ENCODE measurements around the gene HNRNPH3.
"Not testable (repeated sequence)": the region's sequence is repeated elsewhere in the genome, so short reads cannot be mapped to it uniquely, and the experiment has no call there.

HNRNPH3 gene

GRCh38 chr10:68303849-68304412 is 27.9 kb upstream of the HNRNPH3 start:
- no peaks in the 10 kb centered on the region for H3K27me3 ChIP-seq (replicated peaks; ENCODE audit: control insufficient read depth, insufficient read depth, low read length, poor library complexity, severe bottlenecking)
- H3K27ac ChIP-seq (ENCODE audit: insufficient read depth, low read length, poor library complexity, severe bottlenecking) = no peak overlapping the region
- H3K36me3 ChIP-seq (ENCODE audit: control insufficient read depth, insufficient read depth, low read length) = no peaks in the 10 kb centered on the region
- no peaks in the 10 kb centered on the region for H3K4me1 ChIP-seq (ENCODE audit: control insufficient read depth, insufficient read depth, low read length, poor library complexity, severe bottlenecking)
- H3K9me3 ChIP-seq (ENCODE audit: control insufficient read depth, low read length) = no peaks in the 10 kb centered on the region
- no peak overlapping the region for H3K4me3 ChIP-seq (ENCODE audit: insufficient read depth, low read depth, low read length, poor library complexity, severe bottlenecking)
- DNase-seq = no peak

GRCh38 chr10:68305854-68306253 is 26.0 kb upstream of the HNRNPH3 start:
- DNase-seq = no peak
- Histone ChIP-seq H3K27ac (ENCODE audit: insufficient read depth, low read length, poor library complexity, severe bottlenecking) (no peak overlapping the region), H3K4me1 (ENCODE audit: control insufficient read depth, insufficient read depth, low read length, poor library complexity, severe bottlenecking) (no peaks in the 10 kb centered on the region), H3K9me3 (ENCODE audit: control insufficient read depth, low read length) (no peaks in the 10 kb centered on the region), H3K36me3 (ENCODE audit: control insufficient read depth, insufficient read depth, low read length) (no peaks in the 10 kb centered on the region), H3K4me3 (ENCODE audit: insufficient read depth, low read depth, low read length, poor library complexity, severe bottlenecking) (no peak overlapping the region), H3K27me3 (replicated peaks; ENCODE audit: control insufficient read depth, insufficient read depth, low read length, poor library complexity, severe bottlenecking) (no peaks in the 10 kb centered on the region)

- no peak overlapping the region for H3K4me3 ChIP-seq (ENCODE audit: insufficient read depth, low read depth, low read length, poor library complexity, severe bottlenecking)
- H3K9me3 ChIP-seq (ENCODE audit: control insufficient read depth, low read length) = no peaks in the 10 kb centered on the region
- no peak for DNase-seq
- H3K27ac ChIP-seq (ENCODE audit: insufficient read depth, low read length, poor library complexity, severe bottlenecking) = no peak overlapping the region
- H3K36me3 ChIP-seq (ENCODE audit: control insufficient read depth, insufficient read depth, low read length) = no peaks in the 10 kb centered on the region
- no peaks in the 10 kb centered on the region for H3K27me3 ChIP-seq (replicated peaks; ENCODE audit: control insufficient read depth, insufficient read depth, low read length, poor library complexity, severe bottlenecking)
- H3K4me1 ChIP-seq (ENCODE audit: control insufficient read depth, insufficient read depth, low read length, poor library complexity, severe bottlenecking) = no peaks in the 10 kb centered on the region
Measured at GRCh38 chr10:68310531-68310930, 21.3 kb upstream of the HNRNPH3 start.

- not testable (repeated sequence) for H3K27me3 ChIP-seq (replicated peaks; ENCODE audit: control insufficient read depth, insufficient read depth, low read length, poor library complexity, severe bottlenecking); DNase-seq; H3K9me3 ChIP-seq (ENCODE audit: control insufficient read depth, low read length); H3K36me3 ChIP-seq (ENCODE audit: control insufficient read depth, insufficient read depth, low read length); H3K27ac ChIP-seq (ENCODE audit: insufficient read depth, low read length, poor library complexity, severe bottlenecking); H3K4me3 ChIP-seq (ENCODE audit: insufficient read depth, low read depth, low read length, poor library complexity, severe bottlenecking); H3K4me1 ChIP-seq (ENCODE audit: control insufficient read depth, insufficient read depth, low read length, poor library complexity, severe bottlenecking)
Measured at GRCh38 chr10:68314930-68315329, 16.9 kb upstream of the HNRNPH3 start.

- Histone ChIP-seq H3K9me3 (ENCODE audit: control insufficient read depth, low read length) (no peaks in the 10 kb centered on the region), H3K4me1 (ENCODE audit: control insufficient read depth, insufficient read depth, low read length, poor library complexity, severe bottlenecking) (no peaks in the 10 kb centered on the region), H3K36me3 (ENCODE audit: control insufficient read depth, insufficient read depth, low read length) (no peaks in the 10 kb centered on the region), H3K4me3 (ENCODE audit: insufficient read depth, low read depth, low read length, poor library complexity, severe bottlenecking) (no peak overlapping the region), H3K27ac (ENCODE audit: insufficient read depth, low read length, poor library complexity, severe bottlenecking) (no peak overlapping the region), H3K27me3 (replicated peaks; ENCODE audit: control insufficient read depth, insufficient read depth, low read length, poor library complexity, severe bottlenecking) (no peaks in the 10 kb centered on the region)
- DNase-seq = no peak
Measured at GRCh38 chr10:68315582-68315981, 16.3 kb upstream of the HNRNPH3 start.

GRCh38 chr10:68318331-68319059 is 13.4 kb upstream of the HNRNPH3 start:
- H3K27me3 ChIP-seq (replicated peaks; ENCODE audit: control insufficient read depth, insufficient read depth, low read length, poor library complexity, severe bottlenecking) = no peaks in the 10 kb centered on the region
- DNase-seq = no peak
- H3K27ac ChIP-seq (ENCODE audit: insufficient read depth, low read length, poor library complexity, severe bottlenecking) = no peak overlapping the region
- no peaks in the 10 kb centered on the region for H3K4me1 ChIP-seq (ENCODE audit: control insufficient read depth, insufficient read depth, low read length, poor library complexity, severe bottlenecking)
- H3K9me3 ChIP-seq (ENCODE audit: control insufficient read depth, low read length) = no peaks in the 10 kb centered on the region
- H3K36me3 ChIP-seq (ENCODE audit: control insufficient read depth, insufficient read depth, low read length) = no peaks in the 10 kb centered on the region
- no peak overlapping the region for H3K4me3 ChIP-seq (ENCODE audit: insufficient read depth, low read depth, low read length, poor library complexity, severe bottlenecking)

- not testable (repeated sequence) for H3K27ac ChIP-seq (ENCODE audit: insufficient read depth, low read length, poor library complexity, severe bottlenecking); H3K4me1 ChIP-seq (ENCODE audit: control insufficient read depth, insufficient read depth, low read length, poor library complexity, severe bottlenecking); H3K36me3 ChIP-seq (ENCODE audit: control insufficient read depth, insufficient read depth, low read length); H3K9me3 ChIP-seq (ENCODE audit: control insufficient read depth, low read length); H3K4me3 ChIP-seq (ENCODE audit: insufficient read depth, low read depth, low read length, poor library complexity, severe bottlenecking); DNase-seq; H3K27me3 ChIP-seq (replicated peaks; ENCODE audit: control insufficient read depth, insufficient read depth, low read length, poor library complexity, severe bottlenecking)
Measured at GRCh38 chr10:68324396-68324795, 7.5 kb upstream of the HNRNPH3 start.

- Histone ChIP-seq H3K36me3 (ENCODE audit: control insufficient read depth, insufficient read depth, low read length) (peaks cover 4% of the 10 kb centered on the region), H3K4me1 (ENCODE audit: control insufficient read depth, insufficient read depth, low read length, poor library complexity, severe bottlenecking) (peaks cover 6% of the 10 kb centered on the region), H3K27me3 (replicated peaks; ENCODE audit: control insufficient read depth, insufficient read depth, low read length, poor library complexity, severe bottlenecking) (no peaks in the 10 kb centered on the region), H3K9me3 (ENCODE audit: control insufficient read depth, low read length) (no peaks in the 10 kb centered on the region), H3K27ac (ENCODE audit: insufficient read depth, low read length, poor library complexity, severe bottlenecking) (no peak overlapping the region), H3K4me3 (ENCODE audit: insufficient read depth, low read depth, low read length, poor library complexity, severe bottlenecking) (no peak overlapping the region)
- DNase-seq = no peak
Measured at GRCh38 chr10:68327889-68328786, 3.7 kb upstream of the HNRNPH3 start.

GRCh38 chr10:68329506-68329861 is 2.4 kb upstream of the HNRNPH3 start:
- Histone ChIP-seq H3K36me3 (ENCODE audit: control insufficient read depth, insufficient read depth, low read length) (peaks cover 4% of the 10 kb centered on the region), H3K9me3 (ENCODE audit: control insufficient read depth, low read length) (no peaks in the 10 kb centered on the region), H3K27me3 (replicated peaks; ENCODE audit: control insufficient read depth, insufficient read depth, low read length, poor library complexity, severe bottlenecking) (no peaks in the 10 kb centered on the region), H3K4me3 (ENCODE audit: insufficient read depth, low read depth, low read length, poor library complexity, severe bottlenecking) (no peak overlapping the region), H3K4me1 (ENCODE audit: control insufficient read depth, insufficient read depth, low read length, poor library complexity, severe bottlenecking) (peaks cover 13% of the 10 kb centered on the region), H3K27ac (ENCODE audit: insufficient read depth, low read length, poor library complexity, severe bottlenecking) (no peak overlapping the region)
- no peak for DNase-seq

Measured in effector memory CD4-positive, alpha-beta T cell (primary cell).